Right renal cortex interstitium (tissue), 3 donors: Measurements from ENCODE around the gene FAM193B. TPM values are rescaled to one million over a fixed set of nuclear protein-coding genes. Genes with fewer than 3 reads are reported as not detected.
"Not testable (repeated sequence)": the region's sequence is repeated elsewhere in the genome, so short reads cannot be mapped to it uniquely, and the experiment has no call there.

Experiments
- DNase-seq, 3 donors: peaks; one replicate each; pipeline ENCODE4 v3.0.0-alpha.2; 2013; ENCODE audit warnings: low read depth in 3 of 3, low spot score in 2 of 3
- polyA plus RNA-seq, 3 donors: library from polyadenylated mRNA; unstranded; fragments of 120-200 nt; gene quantifications; one replicate each; pipeline ENCODE4 v1.2.1, GENCODE V29; 2013; ENCODE audit not compliant: insufficient read length in 3 of 3

FAM193B gene
- polyA plus RNA-seq, 3 donors, result 60.9 to 65.2 (median 61.1) TPM

DNA sequence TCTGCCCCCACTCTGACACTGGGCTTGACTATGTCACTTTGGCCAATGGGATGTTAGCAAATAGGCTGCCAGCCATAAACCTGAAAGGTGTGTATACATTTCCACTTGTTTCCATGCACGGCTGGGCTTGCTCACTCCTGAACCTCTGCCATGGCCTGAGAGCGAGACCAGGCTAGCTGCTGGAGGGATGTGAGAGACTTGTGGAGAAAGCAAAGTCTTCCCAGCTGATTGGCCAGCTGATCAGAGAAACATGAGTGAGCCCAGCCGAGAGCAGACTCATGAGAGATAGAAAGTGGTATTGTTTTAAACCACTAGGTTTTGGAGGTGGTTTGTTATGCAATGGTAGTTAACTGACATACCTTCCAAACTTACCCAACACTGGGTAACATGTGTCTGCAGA lies 13.9 kb downstream of the FAM193B start:
- DNase-seq, result no peak

DNA sequence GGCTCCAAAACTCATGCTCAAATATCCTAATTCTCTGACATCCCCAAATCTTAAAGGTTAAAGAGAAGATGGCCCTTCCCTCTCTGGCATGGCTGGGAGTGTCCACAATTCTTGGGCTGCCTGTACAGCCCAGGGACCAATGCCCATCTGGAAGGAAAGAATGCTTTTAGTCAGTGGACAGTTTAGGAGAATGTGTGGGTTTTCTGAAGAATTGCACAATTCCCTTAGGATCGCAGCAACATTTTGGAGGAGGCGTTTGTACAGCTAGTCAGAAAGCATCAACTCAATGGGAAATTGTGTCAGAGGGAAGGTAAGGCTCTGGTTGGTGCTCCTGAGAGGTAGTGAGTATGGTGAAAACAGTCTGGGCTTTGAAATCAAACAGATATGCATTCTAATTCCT lies 15.0 kb downstream of the FAM193B start:
- DNase-seq, result no peak

DNA sequence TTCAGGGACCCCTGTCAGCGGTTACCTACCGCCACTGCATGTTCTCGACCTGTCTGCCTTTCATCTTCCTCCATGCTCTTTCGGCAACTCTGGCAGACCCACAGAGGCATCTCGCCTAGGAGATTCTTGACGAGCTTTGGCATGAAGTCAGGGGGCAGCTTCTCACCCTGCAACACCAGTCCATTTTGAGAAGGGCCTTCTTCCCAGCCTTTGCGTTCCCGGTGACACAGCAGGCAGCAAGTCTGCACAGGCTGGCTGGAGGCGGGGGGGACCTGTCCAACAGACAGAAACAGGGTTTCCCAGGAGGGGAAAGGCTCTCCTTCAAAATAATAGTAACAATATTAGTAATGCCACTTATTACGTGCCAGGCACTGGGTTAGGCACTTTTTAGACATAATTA lies 15.5 kb downstream of the FAM193B start:
- DNase-seq, result no peak

DNA sequence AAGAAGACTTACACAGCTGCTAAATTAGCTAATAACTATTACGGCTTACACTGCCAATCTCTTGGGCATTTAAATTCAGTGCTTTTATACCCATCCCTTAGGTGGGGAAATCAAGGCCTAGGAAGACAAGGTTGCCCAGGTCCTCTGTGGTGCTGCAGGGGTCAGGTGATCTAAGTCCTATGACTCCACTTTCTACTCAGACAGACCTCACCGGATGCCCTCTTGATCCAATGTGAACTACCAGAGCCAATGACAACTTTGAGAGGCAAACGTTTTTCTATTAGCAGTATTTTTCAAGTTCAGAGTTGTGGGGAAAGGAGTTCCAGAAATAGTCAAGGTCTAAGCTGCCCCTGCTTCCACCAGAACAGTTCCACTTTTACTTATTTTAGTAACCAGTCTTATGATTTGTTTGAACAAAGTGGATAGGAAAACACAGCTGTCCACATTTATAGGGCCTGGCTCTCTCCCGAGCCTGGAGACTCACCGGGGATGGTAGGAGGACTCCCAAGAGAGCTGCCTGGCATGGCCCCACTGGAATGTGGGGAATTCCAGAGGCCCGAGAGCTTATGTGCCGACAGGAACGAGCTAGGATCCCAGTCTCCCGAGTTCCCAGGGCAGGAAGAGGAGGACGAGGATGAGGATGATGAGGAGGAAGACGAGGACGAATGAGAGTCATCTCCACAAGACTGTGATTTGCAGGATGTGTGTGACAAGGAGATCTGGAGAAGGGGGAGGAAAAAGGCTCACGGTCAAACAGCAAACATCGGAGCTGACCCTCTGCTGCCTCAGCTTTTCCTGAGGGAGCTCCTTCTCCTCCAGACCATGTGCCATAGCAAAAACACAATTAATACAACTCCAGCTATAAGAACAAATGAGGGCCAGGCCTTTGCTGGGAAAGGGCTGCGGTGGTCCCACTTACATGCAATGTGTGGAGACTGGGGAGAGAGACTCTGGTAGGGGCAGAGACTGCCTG lies 16.7 kb downstream of the FAM193B start:
- DNase-seq, result no peak

DNA sequence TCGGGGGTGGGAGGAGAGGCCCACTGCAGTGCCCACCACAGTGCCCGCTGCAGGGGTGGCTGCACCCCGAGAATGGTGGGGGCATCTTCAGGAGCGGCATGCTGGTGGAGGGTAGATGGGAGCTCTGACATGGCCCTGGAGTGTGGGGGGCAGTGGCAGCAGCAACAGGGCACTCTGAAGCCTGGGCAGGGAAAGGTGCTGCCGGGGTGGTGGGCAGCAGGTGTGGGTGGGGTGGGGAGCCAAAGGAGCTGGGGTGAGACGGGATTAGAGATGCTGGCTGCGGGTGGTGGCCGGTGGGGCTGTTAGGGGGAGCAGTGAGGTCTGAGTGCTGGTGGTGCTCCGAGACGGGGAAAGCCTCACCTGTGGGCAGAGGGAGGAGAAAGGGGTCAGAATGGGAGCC lies 18.0 kb downstream of the FAM193B start:
- DNase-seq, result no peak

DNA sequence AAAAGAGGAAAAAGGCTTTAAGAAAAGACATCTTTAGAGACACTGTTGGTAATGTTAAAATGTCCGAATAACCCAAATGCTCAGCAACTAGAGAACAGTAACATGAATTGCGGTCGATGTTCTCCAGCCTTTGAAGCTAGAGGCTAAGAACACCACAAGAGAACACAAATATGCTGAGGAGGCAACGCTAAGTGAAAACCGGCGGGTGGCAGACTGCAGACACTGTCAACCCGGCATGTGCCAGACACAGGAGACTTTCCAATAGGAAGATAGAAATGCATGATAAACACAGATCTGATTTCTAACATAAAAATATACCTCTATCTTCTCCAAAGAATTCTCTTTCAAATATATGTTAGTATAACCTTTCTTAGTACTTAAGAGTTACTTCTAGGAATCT lies 19.2 kb downstream of the FAM193B start:
- no peak for DNase-seq

DNA sequence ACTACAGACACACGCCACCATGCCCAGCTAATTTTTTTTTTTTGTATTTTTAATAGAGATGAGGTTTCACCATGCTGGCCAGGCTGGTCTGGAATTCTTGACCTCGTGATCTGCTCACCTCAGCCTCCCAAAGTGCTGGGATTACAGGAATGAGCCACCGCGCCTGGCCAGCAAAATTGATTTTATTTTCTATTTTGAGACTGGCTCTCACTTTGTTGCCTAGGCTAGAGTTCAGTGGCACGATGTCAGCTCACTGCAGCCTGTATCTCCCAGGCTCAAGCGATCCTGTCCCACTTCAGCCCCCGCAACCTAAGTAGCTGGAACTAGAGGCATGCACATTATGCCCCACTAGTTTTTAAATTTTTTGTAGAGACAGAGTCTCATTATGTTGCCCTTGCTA lies 19.9 kb downstream of the FAM193B start:
- not testable (repeated sequence) for DNase-seq

DNA sequence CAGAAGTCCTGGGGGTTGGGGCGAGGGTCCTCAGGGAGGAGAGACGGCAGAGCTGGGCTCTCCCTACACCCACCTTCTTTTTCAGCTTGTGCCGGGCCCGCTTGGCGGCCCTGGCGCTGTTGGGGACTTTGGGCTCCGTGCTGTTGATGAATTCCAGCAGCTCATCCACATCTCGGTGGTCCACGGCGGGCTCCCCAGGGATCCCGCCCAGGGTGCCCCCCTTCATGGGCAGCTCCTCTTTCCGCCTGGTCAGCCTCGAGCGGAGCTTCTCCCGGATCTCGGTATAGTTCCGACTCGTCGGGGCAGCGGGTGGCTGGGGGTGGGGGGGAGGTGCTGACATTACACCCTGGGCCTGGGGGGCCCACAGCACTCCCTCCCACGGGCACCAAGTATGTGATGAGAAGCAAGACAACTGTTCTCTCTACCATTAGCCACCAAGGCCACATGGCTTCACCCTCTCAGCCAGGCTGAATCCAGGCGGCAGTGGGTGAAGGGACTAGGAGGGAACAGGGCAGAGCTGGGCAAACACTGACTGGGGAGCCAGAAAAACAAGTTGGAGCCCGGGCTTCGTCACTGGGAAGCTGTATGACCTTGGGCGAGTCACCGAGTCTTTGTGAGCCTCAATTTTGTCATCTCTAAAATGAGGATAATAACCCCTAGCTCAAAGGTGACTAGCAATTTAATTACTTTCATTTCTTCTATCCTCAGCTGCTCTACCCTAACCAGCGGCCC lies 23.0 kb downstream of the FAM193B start:
- DNase-seq, result no peak

DNA sequence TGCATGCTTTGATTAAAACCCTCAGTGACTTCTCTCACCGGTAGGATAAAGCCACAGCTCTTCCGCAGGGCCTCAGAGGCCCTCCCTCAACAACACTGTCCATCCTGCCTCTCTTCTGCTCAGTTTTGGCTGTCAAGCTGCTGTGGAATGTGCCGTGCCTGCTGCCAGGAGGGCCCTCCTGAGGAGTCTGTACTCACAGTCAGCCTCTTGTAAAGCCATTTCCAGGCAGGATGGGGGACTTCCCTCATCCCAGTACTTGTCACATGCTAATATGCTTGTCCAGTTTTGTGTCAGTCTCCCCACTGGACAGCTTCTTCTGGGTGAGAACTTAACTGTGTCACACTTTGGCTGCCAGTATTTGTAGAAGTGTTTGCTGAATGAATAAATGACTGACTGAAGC lies 23.7 kb downstream of the FAM193B start:
- no peak for DNase-seq

DNA sequence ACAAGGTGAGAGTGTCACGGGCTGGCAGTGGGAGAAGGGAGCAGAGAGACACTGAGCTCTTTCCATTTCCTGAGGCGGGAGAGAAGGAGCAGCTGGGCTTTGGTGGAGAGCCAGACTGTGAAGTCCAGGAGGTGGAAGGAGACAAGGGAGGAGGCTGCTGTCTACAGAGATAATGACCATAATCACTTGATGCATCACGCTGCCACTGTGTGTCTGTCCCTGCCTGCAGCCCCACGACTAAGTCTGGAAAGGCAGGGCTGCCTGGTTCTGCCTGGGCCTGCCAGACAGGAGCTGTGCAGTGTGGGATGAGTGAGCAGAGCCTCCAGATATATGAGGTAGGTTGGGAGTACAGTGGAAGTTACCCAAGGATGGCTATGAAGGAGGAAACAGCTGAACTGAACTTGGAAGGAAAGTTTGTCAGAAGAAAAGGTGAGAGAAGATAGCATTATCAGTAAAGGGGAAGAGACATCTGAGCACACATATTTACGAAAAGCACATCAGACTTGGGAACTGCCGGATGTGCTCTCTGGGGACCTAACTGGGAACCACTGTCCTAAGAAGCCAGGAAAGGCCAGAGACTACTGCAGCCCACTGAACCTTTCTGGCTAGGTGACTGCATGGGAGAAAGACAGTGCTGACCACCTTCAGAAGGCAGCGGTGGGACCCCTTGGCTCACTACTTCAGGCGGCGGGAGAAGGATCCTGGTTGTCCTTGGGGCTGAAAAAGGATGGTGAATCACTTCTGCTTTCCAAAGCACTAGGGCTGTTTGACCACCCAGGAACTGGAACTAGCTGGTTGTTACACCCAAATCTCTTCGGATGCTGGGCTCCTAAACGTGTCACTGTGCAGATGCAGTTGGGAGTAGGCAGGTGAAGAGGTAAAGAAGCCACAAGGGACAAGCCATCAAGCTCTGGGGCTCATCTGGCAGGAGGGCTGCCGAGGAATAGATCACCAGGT lies 24.8 kb downstream of the FAM193B start:
- no peak for DNase-seq

DNA sequence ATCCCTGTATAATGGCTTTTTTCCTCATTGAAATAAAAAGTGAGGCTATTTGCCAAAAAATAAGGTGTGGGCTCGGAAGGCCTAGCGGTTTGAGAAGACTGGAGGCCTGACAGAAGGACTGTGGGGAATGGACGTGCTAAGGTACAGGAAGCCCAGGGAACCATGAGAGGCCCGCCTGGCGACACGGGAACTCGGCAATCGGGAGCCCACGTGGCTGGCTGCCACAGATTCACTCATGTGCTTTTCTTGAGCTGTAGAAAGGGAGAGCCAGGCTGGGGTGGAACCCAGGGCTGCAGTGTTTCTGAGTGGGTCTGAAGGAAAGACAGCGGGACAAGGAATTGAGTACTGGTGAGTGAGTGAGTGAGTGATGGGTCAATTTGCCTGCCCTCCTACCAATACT lies 25.7 kb downstream of the FAM193B start:
- DNase-seq, result no peak

DNA sequence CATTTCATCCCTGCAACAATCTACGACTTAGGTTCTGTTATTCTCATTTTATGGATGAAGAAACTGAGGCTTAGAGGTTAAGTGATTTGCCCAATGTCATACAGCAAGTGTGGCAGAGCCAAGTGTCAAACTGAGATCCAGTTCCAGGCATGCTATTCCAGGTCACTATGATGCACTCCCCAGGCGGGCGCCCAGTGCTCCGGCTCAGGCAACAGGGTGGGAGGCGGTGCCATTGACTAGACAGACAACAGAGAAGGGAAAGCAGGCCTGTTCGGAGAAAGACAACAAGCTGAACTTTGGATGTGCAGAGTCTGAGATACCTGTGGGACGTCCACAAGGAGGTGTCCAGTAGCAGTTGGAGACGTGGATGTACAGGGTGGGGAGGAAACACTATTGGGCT lies 26.8 kb downstream of the FAM193B start:
- DNase-seq, result no peak

DNA sequence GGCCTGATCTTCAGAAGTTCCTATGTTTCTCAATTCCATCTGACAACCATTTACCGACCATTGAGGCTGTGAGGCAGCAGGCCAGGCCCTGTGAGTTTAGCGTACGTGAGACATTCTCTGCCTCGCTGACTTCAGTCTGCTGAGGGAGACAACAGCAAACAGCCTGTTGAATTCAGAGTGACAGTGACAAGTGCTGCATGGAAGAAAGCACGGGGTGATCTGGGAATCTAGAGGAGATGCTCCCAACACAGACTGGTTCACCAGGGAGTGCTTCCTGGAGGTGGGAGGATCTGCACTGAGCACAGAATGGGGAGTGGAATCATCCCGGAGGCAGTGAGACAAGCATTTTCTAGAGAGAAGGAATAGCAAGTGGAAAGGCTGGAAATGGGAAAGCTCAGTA lies 27.6 kb downstream of the FAM193B start:
- no peak for DNase-seq

DNA sequence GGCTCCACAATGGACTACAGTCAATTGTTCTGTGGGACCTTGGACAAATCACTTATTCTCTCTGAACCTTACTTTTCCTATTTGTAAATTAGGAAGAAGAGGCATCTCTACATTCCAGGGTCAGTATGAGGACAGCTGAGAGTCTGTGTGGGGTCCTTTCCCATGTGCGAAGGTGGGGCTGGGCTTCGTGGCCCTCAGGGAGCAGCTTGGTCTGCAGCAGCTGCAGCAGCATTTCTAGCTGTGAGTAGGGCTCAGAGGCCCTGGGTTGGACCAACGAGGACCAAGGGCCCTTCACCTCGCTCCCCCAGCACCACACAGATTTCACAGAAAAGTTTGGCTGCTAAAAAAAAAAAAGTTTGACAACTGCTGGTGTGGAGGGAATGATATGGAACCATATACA lies 28.2 kb downstream of the FAM193B start:
- no peak for DNase-seq

DNA sequence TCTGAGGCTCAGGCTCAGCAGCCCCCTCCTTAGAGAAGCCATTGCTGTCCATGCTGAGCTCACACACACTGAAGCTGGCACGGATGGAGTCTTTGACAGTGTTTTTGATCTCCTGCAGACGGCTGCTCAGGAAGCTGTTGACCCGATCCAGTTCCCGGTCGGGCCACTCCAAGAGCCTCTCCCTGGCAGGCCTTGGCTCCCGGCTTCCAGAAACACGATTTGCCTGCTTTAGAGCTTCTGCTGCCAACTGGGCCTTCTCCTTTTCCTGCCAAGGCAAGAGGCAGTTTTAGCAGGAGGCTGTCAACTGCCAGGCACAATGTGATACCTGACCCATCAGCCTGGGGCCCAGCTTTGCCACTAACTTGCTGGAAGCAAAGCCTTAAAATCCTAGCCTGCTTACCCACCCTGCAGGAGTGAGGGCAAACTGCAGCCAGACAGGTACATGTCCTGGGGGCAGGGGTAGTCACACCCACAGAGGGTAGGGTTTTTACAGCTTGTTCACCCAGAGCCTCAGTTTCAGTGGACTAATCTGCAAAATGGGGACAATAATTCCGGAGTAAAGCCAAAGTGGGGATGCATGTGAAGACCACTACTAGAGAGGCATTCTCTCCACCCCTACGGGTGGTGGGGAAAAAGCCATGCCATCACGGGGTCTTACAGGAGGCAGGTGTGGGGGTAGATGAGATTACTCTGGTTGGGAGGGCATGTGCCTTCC lies 29.3 kb downstream of the FAM193B start:
- DNase-seq, result no peak

DNA sequence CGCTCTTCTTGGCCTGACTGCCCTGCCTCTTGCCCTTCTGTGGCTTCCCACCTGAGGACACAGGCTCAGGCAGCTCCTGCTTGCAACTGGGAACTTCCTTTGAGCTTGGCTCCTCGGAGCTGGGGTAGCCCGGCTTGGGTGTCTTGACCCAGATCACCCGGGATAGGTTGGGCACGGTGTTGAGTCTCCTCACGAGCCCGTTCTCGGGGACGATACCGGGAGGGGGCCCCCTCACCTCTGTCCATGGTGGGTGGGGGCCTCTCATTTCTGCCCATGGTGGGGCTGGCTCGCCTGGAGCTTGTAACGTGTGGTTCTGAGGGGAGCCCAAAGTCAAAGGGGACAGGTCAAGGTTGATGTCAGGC lies 29.8 kb downstream of the FAM193B start:
- DNase-seq, result no peak

DNA sequence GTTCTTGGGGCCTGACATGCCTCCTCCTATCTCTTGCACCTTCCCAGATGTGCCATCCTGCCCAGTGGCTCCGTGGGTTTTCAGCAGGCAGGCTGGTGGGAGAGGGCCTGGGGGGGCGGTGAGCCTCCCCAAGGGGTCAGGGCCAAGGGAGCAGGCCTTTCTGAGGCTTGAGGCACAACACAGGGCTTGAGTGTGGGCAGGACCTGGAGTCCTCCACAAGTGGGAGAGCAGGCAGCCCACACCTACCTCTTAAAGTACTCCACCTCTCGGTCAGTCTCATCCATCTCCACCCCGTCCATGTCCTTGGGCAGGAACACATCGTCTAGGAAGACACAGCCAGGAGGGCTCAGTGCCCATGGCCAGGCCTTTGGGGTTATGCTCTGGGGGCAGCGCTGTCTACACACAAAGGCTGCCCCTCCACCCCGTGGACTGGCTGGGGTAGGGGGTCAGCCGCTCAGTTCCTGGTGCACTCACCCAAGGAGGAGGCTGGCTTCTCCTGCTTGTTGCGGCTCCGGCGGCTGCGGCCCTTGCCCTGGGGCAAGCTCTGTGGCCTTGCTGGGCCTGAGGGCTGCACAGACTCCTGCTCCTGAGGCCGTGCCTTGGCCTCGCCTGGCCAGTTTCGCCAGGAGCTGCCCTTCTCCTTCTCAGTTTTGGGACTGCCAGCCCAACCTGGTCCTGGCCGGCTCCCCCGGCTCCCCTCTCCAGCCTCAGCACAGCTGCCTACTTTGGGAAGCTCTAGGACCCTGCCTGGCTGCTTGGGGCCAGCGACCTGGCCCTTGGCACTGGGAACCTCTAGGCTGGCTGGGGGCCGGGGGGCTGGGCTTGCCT lies 30.4 kb downstream of the FAM193B start:
- DNase-seq, result no peak

DNA sequence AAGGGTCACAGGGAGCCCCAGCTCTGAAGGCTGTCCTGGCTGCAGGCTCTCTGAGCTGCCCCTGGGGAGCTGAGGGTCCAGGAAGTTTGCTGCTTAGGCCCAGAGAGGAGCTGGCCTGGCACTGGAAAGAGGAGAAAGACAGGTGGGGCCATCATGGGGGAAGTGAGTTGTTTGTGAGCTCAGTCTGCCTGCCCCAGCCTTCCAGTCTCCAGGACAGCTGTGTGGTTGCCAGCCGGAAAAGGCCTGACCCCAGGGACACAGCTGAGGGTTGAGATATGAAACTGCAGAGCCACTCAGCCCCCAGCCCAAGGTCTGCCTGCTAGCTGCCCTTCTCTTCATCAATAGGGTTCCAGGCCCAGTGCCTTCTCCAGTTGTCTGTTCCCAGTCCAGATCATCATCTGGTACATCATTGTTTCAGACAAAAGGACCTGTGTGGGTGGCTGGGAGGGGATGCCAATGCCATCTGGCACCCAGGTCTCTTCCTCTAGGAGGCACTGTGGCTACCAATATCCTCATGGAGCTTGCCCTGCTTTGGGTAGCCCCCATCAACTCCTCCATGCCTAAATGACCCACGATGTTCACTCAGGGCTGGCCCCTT lies 33.3 kb downstream of the FAM193B start:
- no peak for DNase-seq

DNA sequence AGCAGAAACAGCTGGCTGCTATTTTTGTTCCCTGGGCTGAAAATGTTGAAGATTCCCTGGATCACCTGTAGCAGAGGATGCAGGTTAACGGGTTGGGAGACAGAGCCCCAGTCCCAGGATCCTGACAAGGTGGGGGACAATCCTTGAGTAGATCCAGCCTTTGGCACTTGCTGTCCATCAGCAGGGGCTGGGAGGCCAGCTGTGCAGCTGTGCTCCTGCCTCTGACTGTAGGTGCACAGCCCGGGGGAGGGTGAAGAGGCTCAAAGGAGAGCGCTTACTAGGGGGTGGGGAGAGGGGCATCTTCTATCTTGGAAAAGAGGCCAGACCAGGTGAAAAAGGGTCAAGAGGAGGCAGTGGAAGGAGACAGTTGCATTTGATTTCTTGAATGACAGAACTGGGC lies 34.1 kb downstream of the FAM193B start:
- DNase-seq, result no peak
